AG09309 (cell line): ENCODE measurements around the gene MFSD11.

ENCODE experiments used
- DNase-seq: peaks from one replicate; pipeline ENCODE4 v3.0.0-alpha.2; 2010; ENCODE audit warnings: low read depth
- H3K4me3 ChIP-seq: 2 replicates; pipeline ENCODE4 v1.5.1; 2011; ENCODE audit warnings: mild to moderate bottlenecking, low read depth, low read length, moderate library complexity; ENCODE audit not compliant: control insufficient read depth
- CTCF ChIP-seq: IDR thresholded peaks from 2 replicates; pipeline ENCODE4 v1.5.1; 2011; ENCODE audit warnings: mild to moderate bottlenecking, low read depth, low read length, inconsistent platforms; ENCODE audit not compliant: insufficient read depth, control insufficient read depth; ENCODE audit errors: missing control alignments

The MFSD11 gene

GRCh38 chr17:76715496-76715830 lies 22.5 kb upstream of the MFSD11 start:
- no peak overlapping the region for H3K4me3 ChIP-seq
- no peak for TF ChIP-seq CTCF

GRCh38 chr17:76716146-76716838 lies 21.6 kb upstream of the MFSD11 start:
- TF ChIP-seq CTCF: no peak
- peak; percentile 100 for DNase-seq
- no peak overlapping the region for H3K4me3 ChIP-seq

More at GRCh38 chr17:76715496-76715830, 22.5 kb upstream of the MFSD11 start:
- no peak for DNase-seq

DNA sequence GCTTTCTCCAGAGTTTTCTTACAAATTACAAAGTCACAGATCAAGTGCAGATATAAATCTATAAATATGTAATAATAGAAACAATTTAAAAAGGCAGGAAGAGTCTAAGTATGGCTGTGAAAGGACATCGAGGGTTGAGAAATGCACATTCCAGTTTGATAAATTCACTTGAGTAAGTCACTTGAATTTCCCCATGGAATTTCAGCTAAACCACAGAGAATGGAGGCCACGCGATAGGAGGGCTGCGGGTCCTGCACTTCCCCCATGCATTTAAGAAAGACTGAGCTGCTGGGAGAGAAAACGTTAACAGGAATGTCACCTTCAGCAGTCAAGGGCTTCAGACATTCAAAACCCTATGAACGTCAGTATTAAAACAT lies 21.1 kb upstream of the MFSD11 start:
- H3K4me3 ChIP-seq: no peak overlapping the region
- no peak for TF ChIP-seq CTCF
- DNase-seq: peak; percentile 92

GRCh38 chr17:76718516-76718915 lies 19.4 kb upstream of the MFSD11 start:
- DNase-seq: no peak
- no peak overlapping the region for H3K4me3 ChIP-seq
- no peak for TF ChIP-seq CTCF

DNA sequence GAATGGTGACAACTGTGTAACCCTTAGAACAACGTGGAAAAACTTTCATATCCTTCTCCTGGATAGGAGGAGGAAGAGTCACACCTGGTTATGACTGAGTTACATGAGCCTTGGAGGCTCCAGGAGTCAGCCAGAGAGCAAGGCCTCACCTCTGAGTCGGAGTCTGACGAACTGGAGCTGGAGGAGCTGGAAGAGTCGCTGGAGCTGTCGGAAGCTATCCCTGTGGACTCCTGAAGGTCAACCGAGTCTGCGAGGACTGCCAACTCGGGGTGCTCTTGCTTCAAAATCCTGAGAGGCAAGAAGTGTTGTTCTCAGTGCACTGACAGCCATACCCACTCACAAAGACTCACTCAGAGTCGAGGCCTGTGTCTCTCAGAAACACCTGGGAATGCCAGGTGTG lies 17.7 kb upstream of the MFSD11 start:
- no peak for TF ChIP-seq CTCF
- no peak overlapping the region for H3K4me3 ChIP-seq
- DNase-seq: no peak

DNA sequence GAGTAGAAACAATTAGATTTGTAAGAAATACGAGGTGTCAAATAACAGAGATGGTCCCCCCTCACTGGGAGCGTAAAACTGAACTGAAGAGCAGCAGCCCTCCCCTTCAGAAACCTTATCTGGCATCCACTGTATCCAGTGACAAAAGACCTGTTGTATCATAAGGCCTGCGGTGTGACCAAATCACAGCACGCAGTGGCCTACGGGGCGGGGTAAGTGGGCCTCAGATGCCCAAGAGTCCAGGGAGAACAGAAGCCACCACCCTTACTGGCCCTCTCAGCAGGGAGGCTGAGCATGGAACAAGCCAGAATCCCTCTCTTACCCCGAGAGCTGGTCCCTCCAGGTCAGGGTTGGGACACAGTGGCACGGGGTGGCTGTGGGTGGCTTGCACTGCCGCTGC lies 17.0 kb upstream of the MFSD11 start:
- TF ChIP-seq CTCF: no peak
- DNase-seq: no peak
- H3K4me3 ChIP-seq: no peak overlapping the region

GRCh38 chr17:76721463-76721862 lies 16.5 kb upstream of the MFSD11 start:
- DNase-seq: no peak
- no peak overlapping the region for H3K4me3 ChIP-seq
- no peak for TF ChIP-seq CTCF
